G401 (cell line): ENCODE data around the gene SEPTIN7. TPM values are rescaled to one million over a fixed set of nuclear protein-coding genes. Genes with fewer than 3 reads are reported as not detected.
"Not testable (repeated sequence)": the region's sequence is repeated elsewhere in the genome, so short reads cannot be mapped to it uniquely, and the experiment has no call there.

Experiments used
- DNase-seq: peaks from one replicate; pipeline ENCODE4 v3.0.0-alpha.2; 2015; ENCODE audit warnings: low spot score
- in situ Hi-C: cut with HindIII; loops from 2 replicates; pipeline ENCODE4 v1.10.0; 2016; ENCODE audit warnings: low sequenced_read_pairs, mixed read lengths
- total RNA-seq: library from RNA; depleted of rRNA; stranded (reverse); fragments of >200 nt; shearing (Covaris generic); gene quantifications from 2 replicates; pipeline ENCODE4 v1.2.3, GENCODE V29; 2014; rRNA removed

The SEPTIN7 gene
- 149 and 244 TPM in 2 replicates for total RNA-seq

- in situ Hi-C loops, result no loop called here
- DNase-seq, result peak; percentile 100
Measured at GRCh38 chr7:35800718-35801391, at the start of gene SEPTIN7. SEPTIN7 (plus strand) TSS chr7:35801057; CDS start chr7:35801210, 153 bp downstream.

- DNase-seq, result no peak
- in situ Hi-C loops, result no loop called here
Measured at GRCh38 chr7:35752742-35753141, 48.1 kb upstream of the SEPTIN7 start.

- no peak for DNase-seq
- in situ Hi-C loops, result no loop called here
Measured at GRCh38 chr7:35753761-35754603, 46.9 kb upstream of the SEPTIN7 start.

- no peak for DNase-seq
- in situ Hi-C loops, result no loop called here
Measured at GRCh38 chr7:35754741-35755140, 46.1 kb upstream of the SEPTIN7 start.

GRCh38 chr7:35755711-35756110, 45.1 kb upstream of the SEPTIN7 start:
- in situ Hi-C loops, result no loop called here
- DNase-seq, result no peak

- in situ Hi-C loops, DNase-seq: not testable (repeated sequence)
Measured at GRCh38 chr7:35756453-35756852, 44.4 kb upstream of the SEPTIN7 start.

GRCh38 chr7:35757574-35757973, 43.3 kb upstream of the SEPTIN7 start:
- in situ Hi-C loops, result no loop called here
- DNase-seq, result no peak

- no peak for DNase-seq
- in situ Hi-C loops, result no loop called here
Measured at GRCh38 chr7:35758421-35758820, 42.4 kb upstream of the SEPTIN7 start.

- in situ Hi-C loops, result no loop called here
- DNase-seq, result no peak
Measured at GRCh38 chr7:35760143-35760745, 40.6 kb upstream of the SEPTIN7 start.

- in situ Hi-C loops, result no loop called here
- no peak for DNase-seq
Measured at GRCh38 chr7:35761871-35762677, 38.8 kb upstream of the SEPTIN7 start.

GRCh38 chr7:35762781-35763180, 38.1 kb upstream of the SEPTIN7 start:
- in situ Hi-C loops, result no loop called here
- no peak for DNase-seq

- peak; percentile 48 for DNase-seq
- in situ Hi-C loops, result no loop called here
Measured at GRCh38 chr7:35768346-35768745, 32.5 kb upstream of the SEPTIN7 start.

GRCh38 chr7:35771776-35772175, 29.1 kb upstream of the SEPTIN7 start:
- in situ Hi-C loops, result no loop called here
- DNase-seq, result no peak

- no peak for DNase-seq
- in situ Hi-C loops, result no loop called here
Measured at GRCh38 chr7:35773994-35774393, 26.9 kb upstream of the SEPTIN7 start.

GRCh38 chr7:35776686-35777085, 24.2 kb upstream of the SEPTIN7 start:
- DNase-seq, result no peak
- in situ Hi-C loops, result no loop called here

GRCh38 chr7:35777121-35777520, 23.7 kb upstream of the SEPTIN7 start:
- in situ Hi-C loops, result no loop called here
- DNase-seq, result no peak

- in situ Hi-C loops, result no loop called here
Measured at GRCh38 chr7:35780070-35780469, 20.8 kb upstream of the SEPTIN7 start.

GRCh38 chr7:35781200-35781701, 19.6 kb upstream of the SEPTIN7 start:
- in situ Hi-C loops, result no loop called here
- no peak for DNase-seq

More at GRCh38 chr7:35780070-35780469, 20.8 kb upstream of the SEPTIN7 start:
- DNase-seq, result no peak
